Measurements from ENCODE around the gene HEATR5B.

- TF ChIP-seq CTCF (IDR thresholded peaks at IDR 0.05; ENCODE audit: low read length) (no peak), EZH2 (optimal IDR thresholded peaks at IDR 0.05; ENCODE audit: low read depth, low read length) (no peak)
Observed at GRCh38 chr2:36951574-36951973, 132.6 kb downstream of the HEATR5B start.
